Stomach (tissue), 9 donors: ENCODE data around the gene LRRC4C. TPM values are rescaled to one million over a fixed set of nuclear protein-coding genes. Genes with fewer than 3 reads are reported as not detected.

Experiments used
- DNase-seq, 2 donors: peaks; one replicate each; pipeline versions ENCODE4 v3.0.0 to v3.0.0-alpha.2; 2013 to 2019
- H3K27ac ChIP-seq, 5 donors: fragments of 200-600 bp in 4 of 5; sonication (generic) in 4 of 5; one replicate each; pipeline ENCODE4 v1.5.1; 2013 to 2019; ENCODE audit warnings: mild to moderate bottlenecking in 1 of 5, moderate library complexity in 1 of 5
- H3K27me3 ChIP-seq, 3 donors: fragments of 200-600 bp; sonication (generic); one replicate each; pipeline ENCODE4 v1.5.1; 2017 to 2019; ENCODE audit warnings: mixed run types in 1 of 3
- H3K36me3 ChIP-seq, 4 donors: fragments of 200-600 bp; sonication (generic); 1 replicate in 3 of 4; 2 replicates in 1 of 4; pipeline ENCODE4 v1.5.1; 2016 to 2019
- H3K4me1 ChIP-seq, 4 donors: fragments of 200-600 bp; sonication (generic); one replicate each; pipeline ENCODE4 v1.5.1; 2016 to 2019
- H3K4me3 ChIP-seq, 4 donors: fragments of 200-600 bp; sonication (generic) in 3 of 4; one replicate each; pipeline ENCODE4 v1.5.1; 2016 to 2019; ENCODE audit warnings: mild to moderate bottlenecking in 1 of 4
- H3K9me3 ChIP-seq, 4 donors: fragments of 200-600 bp; sonication (generic); one replicate each; pipeline ENCODE4 v1.5.1; 2016 to 2019
- CTCF ChIP-seq, 7 experiments: fragments of 450-650 bp in 4 of 7; fragments of 200-600 bp in 3 of 7; sonication (generic) in 3 of 7; IDR thresholded peaks; one replicate each; pipeline ENCODE4 v1.5.1; 2016 to 2019; ENCODE audit warnings: antibody characterized with exemption in 7 of 7, control low read depth in 2 of 7, mild to moderate bottlenecking in 1 of 7
- EP300 ChIP-seq: sonication (generic); formaldehyde crosslinking; IDR thresholded peaks from one replicate; pipeline ENCODE4 v1.6.1; 2017; ENCODE audit warnings: antibody characterized with exemption
- POLR2A ChIP-seq, 4 donors: fragments of 450-650 bp; IDR thresholded peaks; one replicate each; pipeline ENCODE4 v1.6.1; 2016; ENCODE audit warnings: antibody characterized with exemption in 4 of 4, control low read depth in 2 of 4, mild to moderate bottlenecking in 1 of 4, moderate library complexity in 1 of 4
- POLR2AphosphoS5 ChIP-seq, 3 donors: sonication (generic); formaldehyde crosslinking; IDR thresholded peaks; one replicate each; pipeline ENCODE4 v1.6.1; 2016; ENCODE audit warnings: antibody characterized with exemption in 3 of 3
- WGBS, 5 donors: extraction: QIAGEN DNeasy Blood & Tissue Kit in 3 of 5; methylation state at CpG; one replicate each; pipeline versions ENCODE4 v1.1.5 to v1.1.7; 2013 to 2018; 5-methylcytosine and 5-hydroxymethylcytosine counted together
- intact Hi-C: fragments of 100-400 bp; cut with DNase I; formaldehyde crosslinking; loops from one replicate; pipeline ENCODE4 v1.15.1; 2023; ENCODE audit warnings: low total_unique reads
- polyA plus RNA-seq, 3 donors: library from polyadenylated mRNA; stranded (reverse); fragments of 200-250 nt; gene quantifications; one replicate each; pipeline ENCODE4 v1.2.3, GENCODE V29; 2013
- total RNA-seq, 5 donors: library from RNA; depleted of rRNA; stranded (reverse); fragments of >200 nt; gene quantifications; one replicate each; pipeline versions ENCODE4 v1.1.0 to v1.2.3, GENCODE V29; 2014 to 2016
- donor health status: healthy with polysubstance abuse.
- donor health status: Bipolar disorder and iron deficiency.
- donor health status: healthy.

LRRC4C gene
- total and polyA plus RNA-seq, 8 donors = 0.31 to 3.3 (median 0.45) TPM; not detected in 4

GRCh38 chr11:40161854-40162410 lies 1297.5 kb downstream of the LRRC4C start:
- H3K4me3 ChIP-seq = no peak overlapping the region
- 53 to 66% (median 54%) methylated on average over 5 of the region's 5 CpGs for WGBS, 5 donors
- H3K4me1 ChIP-seq = peaks cover 0 to 6% (median 2%) of the 10 kb centered on the region in 4 donors
- H3K27ac ChIP-seq = no peak overlapping the region
- peak in 1 of 2 donors; percentile 32 for DNase-seq
- peaks cover 0 to 7% (median 3%) of the 10 kb centered on the region in 4 donors for H3K9me3 ChIP-seq
- H3K27me3 ChIP-seq = no peaks in the 10 kb centered on the region
- no peak for TF ChIP-seq POLR2A (IDR thresholded peaks at IDR 0.05)
- no peak for TF ChIP-seq CTCF (IDR thresholded peaks at IDR 0.05)
- no peak for TF ChIP-seq POLR2AphosphoS5 (IDR thresholded peaks at IDR 0.05)
- TF ChIP-seq EP300 = no peak
- intact Hi-C loops = no loop called here
- H3K36me3 ChIP-seq = no peaks in the 10 kb centered on the region

- H3K36me3 ChIP-seq = no peaks in the 10 kb centered on the region
- intact Hi-C loops = no loop called here
- H3K4me1 ChIP-seq = peaks cover 0 to 6% (median 2%) of the 10 kb centered on the region in 4 donors
- H3K27ac ChIP-seq = no peak overlapping the region
- 57 to 74% (median 70%) methylated on average over 3 of the region's 3 CpGs for WGBS, 5 donors
- no peaks in the 10 kb centered on the region for H3K27me3 ChIP-seq
- TF ChIP-seq POLR2AphosphoS5 (IDR thresholded peaks at IDR 0.05) = no peak
- no peak for TF ChIP-seq CTCF (IDR thresholded peaks at IDR 0.05)
- no peak for TF ChIP-seq EP300
- no peak for TF ChIP-seq POLR2A (IDR thresholded peaks at IDR 0.05)
- H3K4me3 ChIP-seq = no peak overlapping the region
- no peak for DNase-seq
- peaks cover 0 to 14% (median 2%) of the 10 kb centered on the region in 4 donors for H3K9me3 ChIP-seq
These were observed 1299.0 kb downstream of the LRRC4C start for GRCh38 chr11:40160418-40160817.

- Histone ChIP-seq H3K27me3 (no peaks in the 10 kb centered on the region), H3K9me3 (peaks cover 0 to 26% (median 6%) of the 10 kb centered on the region in 4 donors), H3K27ac (no peak overlapping the region), H3K4me1 (no peaks in the 10 kb centered on the region), H3K36me3 (no peaks in the 10 kb centered on the region), H3K4me3 (no peak overlapping the region)
- no peak for DNase-seq
- intact Hi-C loops = no loop called here
- TF ChIP-seq POLR2A (IDR thresholded peaks at IDR 0.05) (no peak), POLR2AphosphoS5 (IDR thresholded peaks at IDR 0.05) (no peak)
These were observed 1309.7 kb downstream of the LRRC4C start for GRCh38 chr11:40149721-40150120.

- intact Hi-C loops = no loop called here
These were observed 1318.9 kb downstream of the LRRC4C start for GRCh38 chr11:40140560-40140959.

More at GRCh38 chr11:40140560-40140959, 1318.9 kb downstream of the LRRC4C start:
- Histone ChIP-seq H3K4me1 (no peaks in the 10 kb centered on the region), H3K27ac (no peak overlapping the region), H3K36me3 (no peaks in the 10 kb centered on the region), H3K4me3 (no peak overlapping the region), H3K9me3 (no peaks in the 10 kb centered on the region), H3K27me3 (no peaks in the 10 kb centered on the region)
- no peak for TF ChIP-seq POLR2AphosphoS5 (IDR thresholded peaks at IDR 0.05)
- TF ChIP-seq EP300 = no peak
- TF ChIP-seq POLR2A (IDR thresholded peaks at IDR 0.05) = no peak
- TF ChIP-seq CTCF (IDR thresholded peaks at IDR 0.05) = no peak
- DNase-seq = no peak
- 77 to 82% (median 79%) methylated on average over 5 of the region's 5 CpGs for WGBS, 5 donors
